Left renal cortex interstitium (tissue), 4 donors: ENCODE results near the gene ARVCF. TPM values are rescaled to one million over a fixed set of nuclear protein-coding genes. Genes with fewer than 3 reads are reported as not detected.
A peak's percentile ranks its signal among the peaks of the same experiment; 100 is the strongest.

Experiments
- DNase-seq, 4 donors: peaks; one replicate each; pipeline ENCODE4 v3.0.0-alpha.2; 2013; ENCODE audit warnings: low read depth in 4 of 4, low spot score in 2 of 4, missing footprints in 1 of 4
- polyA plus RNA-seq, 4 donors: library from polyadenylated mRNA; unstranded; fragments of 120-200 nt; gene quantifications; one replicate each; pipeline ENCODE4 v1.2.1, GENCODE V29; 2013; ENCODE audit not compliant: insufficient read length in 4 of 4

ARVCF gene
- polyA plus RNA-seq, 4 donors = 18.3 to 33.5 (median 29.1) TPM

GRCh38 chr22:20031732-20032406, 15.2 kb upstream of the ARVCF start:
- no peak for DNase-seq

- no peak for DNase-seq
Observed at GRCh38 chr22:20029550-20030225, 13.1 kb upstream of the ARVCF start.

GRCh38 chr22:20028855-20029549, 12.4 kb upstream of the ARVCF start:
- DNase-seq = no peak

- DNase-seq = no peak
Observed at GRCh38 chr22:20027966-20028854, 11.6 kb upstream of the ARVCF start.

GRCh38 chr22:20026996-20027601, 10.5 kb upstream of the ARVCF start:
- DNase-seq = no peak

GRCh38 chr22:20026204-20026908, 9.7 kb upstream of the ARVCF start:
- DNase-seq = no peak

- no peak for DNase-seq
Observed at GRCh38 chr22:20025401-20026203, 9.0 kb upstream of the ARVCF start.

GRCh38 chr22:20024650-20025397, 8.2 kb upstream of the ARVCF start:
- no peak for DNase-seq

- DNase-seq = no peak
Observed at GRCh38 chr22:20024225-20024624, 7.6 kb upstream of the ARVCF start.

- DNase-seq = no peak
Observed at GRCh38 chr22:20022978-20023613, 6.5 kb upstream of the ARVCF start.

GRCh38 chr22:20022231-20022977, 5.8 kb upstream of the ARVCF start:
- DNase-seq = no peak

- no peak for DNase-seq
Observed at GRCh38 chr22:20021196-20022181, 4.9 kb upstream of the ARVCF start.

- peak; percentile 45 to 85 (median 74) for DNase-seq
Observed at GRCh38 chr22:20020533-20021195, 4.0 kb upstream of the ARVCF start, which contains the start of gene TANGO2. TANGO2 (plus strand) TSS chr22:20021110; CDS start chr22:20036799, 15,689 bp downstream.

- DNase-seq = no peak
Observed at GRCh38 chr22:20019661-20020532, 3.3 kb upstream of the ARVCF start.
